GM21423 (cell line): Measurements from ENCODE around the gene OTULIN.

Experiments used
- ATAC-seq: cut with Tn5 transposase; IDR thresholded peaks from one replicate; pipeline ENCODE4 v1.9.1; 2021; ENCODE audit warnings: mild to moderate bottlenecking, moderate library complexity; ENCODE audit not compliant: unreplicated experiment

OTULIN gene

DNA sequence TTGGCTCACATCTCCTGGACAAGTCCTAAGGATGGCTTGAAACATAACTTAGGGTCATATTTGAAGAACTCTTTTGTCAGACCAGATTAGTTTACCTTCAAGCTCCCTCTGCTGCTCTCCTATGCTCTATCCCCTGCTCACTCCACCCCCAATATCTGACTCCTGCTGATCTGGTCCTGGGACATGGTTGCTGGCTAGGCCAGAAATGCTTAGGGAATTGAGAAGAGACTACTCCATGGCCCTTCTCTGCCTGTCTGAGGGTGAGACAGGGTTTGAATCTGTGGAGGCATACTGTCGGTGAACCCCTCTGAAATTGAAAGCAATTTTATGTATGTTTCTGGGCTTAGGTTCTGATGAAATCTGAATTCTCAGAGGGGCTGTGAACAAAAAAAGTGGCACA, 3.3 kb downstream of the OTULIN start:
- ATAC-seq = no peak

DNA sequence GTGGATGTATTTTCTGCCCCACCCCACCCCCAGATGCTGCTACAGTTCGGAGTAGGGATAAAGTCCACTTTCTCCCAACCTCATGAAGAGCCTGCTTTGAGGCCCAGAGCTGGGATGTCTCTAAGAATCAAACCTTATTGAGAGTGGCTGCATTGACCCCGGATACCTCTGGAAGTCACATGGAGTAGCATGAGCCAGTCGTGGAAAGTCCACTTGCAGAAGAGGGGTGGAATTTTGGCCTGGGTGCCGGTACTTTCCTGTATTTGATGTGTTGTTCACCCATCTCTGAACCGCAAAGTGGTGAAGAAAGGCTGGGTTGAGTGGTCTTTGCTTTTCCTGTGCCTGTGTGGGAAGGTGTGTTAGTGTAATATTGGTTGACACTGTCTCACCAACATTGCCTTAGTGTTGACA, 3.7 kb downstream of the OTULIN start:
- ATAC-seq = no peak

DNA sequence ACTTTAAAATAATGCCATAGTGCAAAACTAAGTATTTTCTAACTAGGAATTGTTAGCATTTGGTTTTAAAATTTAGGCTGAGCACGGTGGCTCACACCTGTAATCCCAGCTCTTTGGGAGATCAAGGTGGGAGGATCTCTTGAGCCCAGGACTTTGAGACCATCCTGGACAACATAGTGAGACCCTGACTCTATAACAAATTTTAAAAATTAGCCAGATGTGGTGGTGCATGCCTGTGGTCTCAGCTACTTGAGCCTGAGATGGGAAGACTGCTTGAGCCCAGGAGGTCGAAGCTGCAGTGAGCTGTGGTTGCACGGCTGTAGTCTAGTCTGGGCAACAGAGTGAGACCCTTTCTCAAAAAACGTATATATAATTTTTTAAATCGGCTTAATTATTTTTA, 4.9 kb downstream of the OTULIN start:
- ATAC-seq = no peak

DNA sequence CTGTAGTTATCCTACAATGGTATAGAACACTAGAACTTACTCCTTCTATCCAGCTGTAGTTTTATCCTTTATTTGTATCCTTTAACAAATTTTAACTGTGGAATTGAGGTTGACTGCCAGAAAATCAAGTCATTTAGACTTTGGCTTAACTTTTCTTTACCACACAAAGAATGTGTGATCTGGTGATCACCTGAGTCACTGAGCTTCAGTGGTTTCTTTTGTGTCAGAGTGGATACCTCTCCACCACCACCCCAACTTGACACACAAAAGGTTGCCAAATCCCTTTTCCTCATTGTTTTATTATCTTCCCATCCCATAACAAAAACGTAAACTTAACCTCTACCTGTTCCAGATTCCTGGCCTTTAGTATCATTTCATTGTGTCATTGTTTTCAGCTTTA, 5.5 kb downstream of the OTULIN start:
- no peak for ATAC-seq

DNA sequence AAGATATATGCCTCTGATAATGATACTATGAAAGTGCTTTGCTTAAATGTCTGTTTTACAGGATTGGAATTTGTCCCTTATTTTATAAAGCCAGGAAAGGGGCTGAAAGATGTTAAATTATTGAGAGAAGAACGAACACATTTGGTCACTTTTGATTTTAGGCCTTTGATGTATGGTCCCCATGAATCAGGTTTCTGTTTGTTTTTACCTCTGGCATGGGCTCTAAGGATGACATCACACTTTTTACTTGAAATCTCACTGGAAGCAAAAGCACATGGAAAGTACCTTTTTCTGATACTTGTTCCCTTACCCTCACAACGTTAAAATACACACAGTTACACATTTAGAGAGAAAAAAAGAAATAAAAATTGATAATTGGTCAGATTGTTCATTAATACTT, 6.9 kb downstream of the OTULIN start:
- ATAC-seq = no peak

DNA sequence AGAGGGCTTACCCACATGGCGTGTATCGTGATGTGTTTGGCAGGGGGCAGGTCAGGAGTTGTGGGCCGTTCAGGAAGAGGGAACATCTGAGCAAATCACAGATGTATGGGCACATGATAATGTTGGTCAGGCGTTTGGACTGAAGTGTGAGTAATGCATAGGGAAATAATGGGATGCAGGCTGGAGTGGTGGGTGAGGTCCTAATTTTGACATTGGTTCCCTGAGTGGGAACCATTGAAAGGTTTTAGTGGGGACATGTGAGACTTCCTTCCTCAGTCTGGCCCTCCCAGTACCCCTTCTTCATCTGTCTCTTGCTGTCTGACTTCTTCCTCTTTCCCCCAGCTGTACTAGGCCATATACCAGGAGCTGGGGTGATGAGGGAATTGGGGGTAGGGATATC, 7.6 kb downstream of the OTULIN start:
- ATAC-seq = no peak

DNA sequence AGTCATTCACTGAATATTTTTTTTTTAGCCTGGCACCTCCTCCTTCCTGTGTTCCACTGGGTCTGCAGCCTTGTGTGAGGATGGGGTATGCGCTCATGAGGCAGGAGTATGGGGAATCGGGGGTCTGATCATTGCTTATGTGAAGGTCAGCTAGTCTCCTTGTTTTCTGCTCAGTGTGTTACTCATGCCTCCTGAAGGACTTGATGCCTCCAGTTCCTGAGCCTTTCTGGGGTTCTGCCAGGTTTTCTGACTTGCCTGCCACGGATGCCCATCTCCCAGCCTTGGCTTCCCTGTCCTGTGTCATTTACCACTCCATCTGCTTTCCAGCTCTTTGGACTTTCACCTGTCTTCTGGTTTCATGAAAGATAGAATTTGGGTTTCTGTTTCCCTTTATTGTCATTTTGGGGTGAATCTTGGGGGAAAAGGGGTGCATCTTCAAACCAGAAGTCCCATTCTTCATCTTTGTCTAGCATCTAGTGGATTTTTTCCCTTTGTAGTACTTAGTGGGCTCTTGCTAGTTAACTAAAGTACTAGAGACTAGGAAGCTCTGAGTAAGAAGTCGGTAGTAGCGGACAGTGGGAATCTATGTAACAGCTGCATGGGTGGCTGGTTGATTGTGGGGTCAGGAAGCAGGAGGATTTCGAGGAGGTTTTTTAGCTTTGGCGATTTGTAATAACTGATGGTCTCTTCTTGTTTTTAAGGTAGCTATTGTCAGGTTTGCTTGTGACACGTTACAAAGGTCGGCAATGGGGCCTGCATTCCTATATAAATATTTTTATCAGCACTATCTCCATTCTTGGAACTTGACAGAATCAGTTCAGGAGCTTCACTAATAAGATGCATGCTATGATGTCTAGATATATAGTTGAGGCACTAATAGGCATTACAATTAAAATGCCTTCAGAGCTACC, 8.2 kb downstream of the OTULIN start:
- ATAC-seq = no peak

DNA sequence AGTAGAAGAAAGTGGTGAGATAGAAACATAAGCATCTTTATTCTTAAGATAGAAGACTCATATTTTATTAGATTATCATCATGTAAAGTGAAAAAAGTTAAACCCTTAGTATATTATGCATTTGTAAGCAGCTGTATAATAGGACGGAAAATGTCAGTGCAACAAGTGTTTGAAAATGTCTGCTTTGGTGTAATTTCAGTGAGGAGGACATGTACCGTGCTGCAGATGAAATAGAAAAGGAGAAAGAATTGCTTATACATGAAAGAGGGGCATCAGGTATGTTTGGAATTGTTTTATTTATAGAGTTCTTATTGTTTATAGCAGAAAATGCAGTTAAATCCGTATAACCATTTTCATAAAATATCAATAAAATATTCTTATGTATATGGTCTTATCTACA, 8.9 kb downstream of the OTULIN start:
- ATAC-seq = no peak

DNA sequence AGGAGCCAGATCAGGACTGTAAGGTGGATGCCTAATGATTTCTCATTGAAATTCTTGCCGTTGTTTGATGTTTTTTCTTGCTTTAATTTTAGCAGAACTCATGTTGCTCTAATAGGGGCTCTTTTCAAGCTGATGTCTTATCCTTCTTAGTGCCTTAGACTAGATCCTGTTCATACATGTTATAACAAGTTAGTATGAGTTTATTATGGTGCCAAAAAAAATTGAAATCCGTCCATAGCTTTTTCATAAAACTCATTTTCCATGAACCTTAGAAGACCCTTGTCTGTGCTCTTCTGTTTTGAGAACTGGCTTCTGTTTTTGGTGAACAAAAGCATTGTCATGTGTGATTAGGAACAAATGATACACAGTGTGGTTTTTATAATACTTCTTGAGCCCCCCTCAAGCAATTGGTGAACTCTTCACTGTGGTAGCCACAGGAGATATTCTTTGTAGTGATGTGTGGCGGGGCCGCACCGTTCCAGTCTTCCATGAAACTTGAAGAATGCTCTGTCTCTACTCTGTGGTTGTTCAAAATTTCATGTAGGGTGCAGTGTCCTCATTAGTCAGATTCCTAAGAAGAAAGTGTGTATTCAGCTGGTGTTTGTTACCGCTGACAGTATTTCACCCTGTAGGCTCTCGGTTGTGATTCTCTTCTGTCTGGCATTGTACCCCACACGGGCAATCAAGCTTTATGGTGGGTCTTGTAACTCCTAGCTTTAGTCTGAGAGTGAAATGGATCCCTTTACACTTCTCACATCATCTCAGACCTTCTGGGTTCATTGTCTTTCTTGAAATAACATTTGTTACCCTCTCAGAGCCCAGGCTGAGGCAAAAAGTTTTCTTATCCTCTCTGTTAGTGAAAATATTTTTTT, 10.7 kb downstream of the OTULIN start:
- no peak for ATAC-seq

DNA sequence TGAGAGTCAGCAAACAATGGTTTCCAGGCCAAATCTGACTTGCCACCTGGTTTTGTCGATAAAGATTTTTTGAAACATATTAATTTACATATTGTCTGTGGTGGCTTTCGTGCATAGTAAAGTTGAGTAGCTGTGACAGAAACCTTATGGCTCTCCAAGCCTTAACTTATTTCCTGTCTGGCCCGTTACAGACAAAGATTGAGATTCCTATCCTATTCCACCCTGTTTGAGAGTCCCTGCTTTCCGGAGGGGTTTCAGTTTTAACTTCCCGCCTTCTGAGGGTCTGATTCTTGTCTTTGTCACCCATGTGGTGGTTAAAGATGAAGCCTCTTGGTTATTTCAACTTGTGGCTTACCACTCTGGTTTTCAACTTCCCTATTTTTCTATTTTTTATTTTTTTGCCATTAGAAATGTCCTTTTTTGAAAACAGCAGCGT, 11.4 kb downstream of the OTULIN start:
- ATAC-seq = peak; percentile 53

DNA sequence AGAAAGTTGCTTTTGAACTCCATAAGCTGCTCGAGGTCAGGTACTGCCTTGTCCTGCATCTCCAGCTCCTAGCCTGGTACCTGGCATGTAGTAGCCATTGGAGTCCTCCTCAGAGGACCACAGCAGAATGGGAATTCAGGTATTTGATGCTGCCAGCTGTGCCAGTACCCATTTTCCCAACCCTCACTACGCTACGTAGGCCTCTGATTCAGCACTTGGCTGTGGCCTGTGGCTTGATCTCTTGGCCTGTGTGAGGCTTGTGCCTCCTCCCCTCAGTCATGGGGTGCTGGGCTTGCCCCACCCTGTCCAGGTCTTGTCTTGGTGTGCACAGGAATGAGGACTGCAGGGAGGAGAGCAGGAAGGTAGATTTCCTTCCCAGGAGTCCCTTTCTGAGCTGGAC, 11.8 kb downstream of the OTULIN start:
- peak; percentile 49 for ATAC-seq

DNA sequence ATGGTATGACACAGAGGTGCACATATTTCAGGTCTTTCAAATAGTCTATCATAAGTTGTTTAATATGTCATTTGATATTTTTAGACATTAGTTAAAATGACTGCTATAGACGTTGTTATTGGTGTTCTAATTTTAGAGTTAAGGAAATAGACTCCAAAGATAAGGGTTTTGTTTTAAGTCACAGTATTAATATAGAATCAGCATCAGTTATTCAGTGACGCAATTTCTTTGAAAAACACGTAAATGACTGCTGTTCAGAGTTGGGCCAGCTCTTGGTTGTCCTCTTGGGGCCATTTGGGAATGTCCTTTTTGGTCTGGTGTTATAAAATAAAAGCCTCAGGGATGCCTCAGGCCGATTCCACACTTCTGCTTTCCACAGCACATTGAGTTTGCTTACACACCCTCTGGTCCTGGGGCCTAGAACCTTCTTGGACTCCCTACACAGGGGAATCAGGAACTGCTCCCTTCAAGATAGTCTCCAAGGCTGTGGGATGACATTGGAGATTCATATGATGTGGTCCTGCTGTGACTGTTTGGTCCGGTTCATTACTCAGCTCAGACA, 14.3 kb downstream of the OTULIN start:
- ATAC-seq = no peak

DNA sequence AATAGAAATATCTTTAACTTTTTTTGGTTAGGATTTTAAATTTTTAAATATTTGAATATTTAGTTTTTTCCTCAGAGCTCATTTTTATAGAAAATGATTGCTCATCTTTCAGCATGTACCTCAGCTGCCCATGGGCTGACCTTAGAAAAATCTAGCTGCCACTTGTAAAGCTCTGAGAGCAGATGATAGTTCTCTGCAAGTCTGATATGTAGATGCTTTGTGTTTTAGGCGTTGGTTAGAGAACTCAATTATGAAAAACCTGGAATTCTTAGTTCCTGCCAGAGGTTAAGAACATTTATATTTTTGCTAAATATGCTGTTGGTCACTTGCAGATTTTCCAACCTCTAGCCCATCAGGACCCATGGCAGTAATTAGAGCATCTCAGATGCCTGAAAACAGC, 15.1 kb downstream of the OTULIN start:
- no peak for ATAC-seq

DNA sequence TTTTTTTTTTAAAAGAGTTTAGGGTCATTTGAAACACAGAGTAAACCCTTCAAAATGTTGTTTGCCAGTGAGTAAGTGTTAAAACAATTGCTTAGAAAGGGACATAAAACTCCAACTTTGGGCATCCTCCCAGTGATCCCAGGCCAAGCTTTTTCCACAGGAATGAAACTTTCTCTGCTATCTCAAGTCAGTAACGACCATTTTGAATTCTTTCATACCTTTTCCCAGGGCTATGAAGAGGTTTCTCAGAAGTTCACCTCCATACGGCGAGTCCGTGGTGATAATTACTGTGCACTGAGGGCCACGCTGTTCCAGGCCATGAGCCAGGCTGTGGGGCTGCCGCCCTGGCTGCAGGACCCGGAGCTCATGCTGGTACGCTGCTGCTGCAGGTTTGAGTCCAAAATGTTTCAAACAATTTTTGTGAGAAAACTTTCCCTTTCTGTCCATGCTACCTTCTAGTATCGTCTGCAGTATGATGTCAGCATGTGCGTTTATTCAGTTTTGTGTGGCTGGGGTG, 16.8 kb downstream of the OTULIN start:
- no peak for ATAC-seq

DNA sequence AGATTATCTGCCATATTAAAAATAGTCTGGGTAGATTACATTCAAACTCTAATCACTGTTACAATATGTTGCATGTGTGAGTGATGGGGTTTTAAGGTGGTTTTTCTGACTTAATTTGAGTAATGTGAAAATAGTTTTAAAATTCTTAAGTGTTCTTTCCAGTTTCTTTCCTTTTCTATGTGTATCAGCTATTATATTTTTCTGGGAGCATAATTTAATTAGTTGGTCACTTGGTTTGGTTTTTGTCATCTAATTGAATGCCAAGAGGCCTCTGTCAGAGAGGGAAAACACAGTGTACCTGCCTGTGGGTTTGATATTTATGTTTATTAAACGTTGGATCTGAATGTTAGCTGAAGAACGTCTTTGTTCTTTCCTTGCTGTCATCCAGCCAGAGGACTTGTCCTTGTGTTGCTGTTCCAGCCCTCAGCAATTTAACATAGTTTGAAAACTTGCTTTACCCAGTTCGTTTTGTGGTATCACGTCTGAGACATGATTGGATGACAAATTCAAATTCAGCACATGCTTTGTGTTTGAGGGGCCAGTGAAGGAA, 19.5 kb downstream of the OTULIN start:
- no peak for ATAC-seq

DNA sequence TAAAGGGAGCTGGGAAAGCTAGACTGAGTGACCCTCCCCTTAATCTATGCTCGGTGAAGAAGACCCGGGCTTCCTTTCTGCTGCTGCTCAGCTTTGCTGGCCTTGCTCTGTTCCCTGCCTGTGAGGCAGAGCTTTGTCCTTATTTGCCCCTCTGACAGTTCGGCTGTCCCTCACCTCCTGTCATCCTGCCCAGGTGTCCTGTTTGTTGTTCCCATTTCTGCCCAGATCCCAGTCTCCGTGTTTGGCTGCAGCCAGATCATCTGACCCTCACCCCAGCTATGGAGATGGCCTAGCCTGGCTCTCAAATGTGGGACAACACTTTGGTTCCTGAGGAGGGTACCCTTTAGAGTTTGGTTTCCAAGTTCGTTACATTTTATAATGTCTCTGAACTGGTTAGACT, 20.2 kb downstream of the OTULIN start:
- no peak for ATAC-seq

DNA sequence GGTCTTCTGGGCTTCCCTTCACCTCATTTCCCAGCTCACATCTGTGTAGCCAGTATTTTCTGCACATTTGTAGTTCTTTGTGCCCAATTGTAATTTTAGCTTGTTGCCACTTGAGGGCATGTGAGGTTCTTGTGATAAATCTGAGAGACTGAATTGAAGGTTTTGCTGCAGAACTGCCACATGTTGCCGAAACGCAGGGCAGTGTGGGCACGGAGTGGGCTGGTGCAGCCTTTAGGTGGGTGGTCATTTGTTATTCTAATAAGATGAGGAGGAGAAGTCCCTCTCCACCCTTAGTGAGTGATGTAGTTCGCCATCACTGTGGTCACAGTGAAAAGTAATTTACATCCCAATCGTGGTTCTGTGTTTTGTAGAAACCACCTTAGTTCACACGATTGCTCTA, 21.2 kb downstream of the OTULIN start:
- peak; percentile 83 for ATAC-seq

DNA sequence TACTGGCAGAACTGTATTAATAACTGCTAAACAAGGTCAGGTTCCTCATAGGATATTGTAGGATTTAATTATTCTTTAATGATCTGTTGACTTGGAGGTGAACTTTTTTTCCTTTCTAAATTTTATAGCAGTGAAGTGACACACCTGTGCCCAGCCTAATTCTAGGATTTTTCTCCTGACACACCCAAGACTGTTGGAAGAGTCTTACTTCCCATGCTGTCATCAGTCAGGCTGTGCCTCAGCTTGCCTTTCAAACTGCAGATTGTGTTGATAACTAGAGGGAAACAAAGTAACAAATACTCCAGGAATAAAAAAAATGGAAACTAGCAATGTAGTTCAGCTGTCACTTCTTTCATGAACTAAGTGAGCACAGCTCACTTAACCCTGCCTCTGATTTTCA, 22.0 kb downstream of the OTULIN start:
- no peak for ATAC-seq

DNA sequence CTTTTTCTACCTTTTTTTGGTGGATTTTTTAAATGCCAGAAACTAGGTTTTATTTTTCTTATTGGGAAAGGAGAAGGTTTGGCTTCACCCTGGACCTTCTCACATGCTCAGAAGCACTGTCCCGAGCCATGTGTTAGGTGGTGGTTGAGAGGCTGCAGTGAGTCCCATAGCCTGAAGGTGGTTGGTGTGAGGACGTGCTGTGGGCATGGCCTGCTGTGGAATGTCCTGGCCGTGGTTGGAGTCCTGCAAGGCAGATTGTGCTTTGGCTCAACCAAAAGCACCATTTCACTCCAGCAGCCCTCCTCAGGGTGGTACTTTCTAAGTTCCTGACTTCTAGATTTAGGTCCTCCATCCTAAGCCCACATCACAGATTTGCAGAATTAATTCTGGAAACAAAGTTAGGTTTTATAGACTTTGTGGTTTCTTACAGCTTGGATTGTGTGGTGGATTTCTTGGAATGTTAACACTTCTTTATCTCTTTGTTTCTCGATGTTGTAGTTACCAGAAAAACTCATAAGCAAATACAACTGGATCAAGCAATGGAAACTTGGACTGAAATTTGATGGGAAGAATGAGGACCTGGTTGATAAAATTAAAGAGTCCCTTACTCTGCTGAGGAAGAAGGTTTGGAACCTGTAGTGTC, 22.6 kb downstream of the OTULIN start:
- ATAC-seq = no peak

DNA sequence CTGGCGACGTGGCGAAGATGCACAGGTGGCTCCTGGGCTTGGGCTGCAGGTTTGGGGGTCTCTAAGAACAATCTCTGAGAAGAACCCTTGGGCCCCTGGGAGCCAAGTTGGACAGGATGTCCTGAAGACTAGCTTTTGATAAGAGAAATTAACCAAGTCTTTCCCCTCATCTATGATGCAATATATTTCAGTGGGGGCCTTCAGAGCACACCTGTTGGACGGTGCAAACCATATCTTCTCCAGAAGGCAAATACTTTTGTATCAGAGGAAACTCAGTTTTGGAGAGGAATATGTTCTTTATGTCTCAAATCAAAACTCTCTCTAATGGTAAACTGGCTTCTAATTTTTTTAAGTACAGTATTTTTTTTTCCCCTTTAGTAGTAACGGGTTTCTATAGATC, 28.6 kb downstream of the OTULIN start:
- no peak for ATAC-seq

DNA sequence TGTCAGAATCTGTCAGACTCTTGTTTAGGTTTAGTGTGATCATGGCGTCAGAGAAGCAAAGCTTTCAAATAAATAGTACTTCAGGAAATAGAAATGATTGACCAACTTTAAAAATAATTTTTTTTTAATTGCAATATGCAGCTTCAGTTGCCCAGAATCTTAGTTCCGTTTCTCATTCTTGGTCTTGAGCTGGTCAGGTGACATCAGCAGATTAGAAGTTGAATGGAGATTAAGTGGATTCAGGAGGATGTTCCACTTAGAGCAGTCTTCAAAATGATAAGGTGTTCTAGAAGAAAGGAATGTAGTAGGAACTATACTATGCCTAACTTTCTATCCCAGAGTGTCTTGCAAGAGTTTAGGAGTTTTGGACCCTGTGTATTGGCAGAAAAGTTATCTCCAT, 30.6 kb downstream of the OTULIN start:
- ATAC-seq = no peak
